ENCODE results near the gene SOCS7. TPM values are rescaled to one million over a fixed set of nuclear protein-coding genes. Genes with fewer than 3 reads are reported as not detected.

The SOCS7 gene
- total and polyA plus RNA-seq, 4 donors: 0.74 to 11.0 (median 2.9) TPM

DNA sequence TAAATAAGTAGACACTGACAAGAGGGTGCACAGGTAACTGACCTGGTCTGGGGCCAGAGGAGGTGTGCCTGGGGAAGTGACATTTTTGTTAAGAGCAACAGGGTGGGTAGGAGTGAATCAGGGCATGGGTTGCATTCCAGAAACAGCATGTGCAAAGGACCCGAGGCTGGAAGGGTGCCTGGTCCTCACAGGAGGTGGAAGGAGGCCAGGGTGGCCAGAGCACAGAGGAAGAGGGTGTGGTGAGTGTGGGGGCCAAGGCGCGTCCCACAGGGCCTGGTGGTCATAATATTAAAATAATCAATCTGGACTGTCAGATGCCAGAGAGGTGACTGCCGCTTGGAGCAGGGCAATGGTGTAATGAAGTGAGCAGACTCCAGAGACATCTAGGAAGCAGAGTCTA lies 90.9 kb downstream of the SOCS7 start:
- TF ChIP-seq GABPA (IDR thresholded peaks at IDR 0.05 in 1 of 2, conservative IDR thresholded peaks at IDR 0.05 in 1 of 2) (no peak), RAD21 (IDR thresholded peaks at IDR 0.05) (no peak)
- WGBS: 65% methylated on average over 4 of the region's 4 CpGs
- no peaks in the 10 kb centered on the region for H3K27me3 ChIP-seq (ENCODE audit: control insufficient read depth in 4 of 4, insufficient read depth in 4 of 4, low read length in 3 of 4)
- H3K9me3 ChIP-seq (ENCODE audit: control insufficient read depth in 4 of 4, low read length in 3 of 4): no peaks in the 10 kb centered on the region
- no peaks in the 10 kb centered on the region for H3K36me3 ChIP-seq (ENCODE audit: control insufficient read depth in 4 of 4, insufficient read depth in 3 of 4, low read depth in 1 of 4, low read length in 3 of 4)
- no peak overlapping the region for H3K9ac ChIP-seq (ENCODE audit: low read depth in 1 of 2, low read length in 2 of 2)
- no peak for DNase-seq (ENCODE audit: low spot score)
- no peak overlapping the region for H3K4me3 ChIP-seq (ENCODE audit: low read depth in 1 of 3, low read length in 3 of 3)
- no peaks in the 10 kb centered on the region for H3K4me1 ChIP-seq (ENCODE audit: control insufficient read depth in 4 of 4, insufficient read depth in 4 of 4, low read length in 3 of 4)
- no peak overlapping the region for H3K27ac ChIP-seq (ENCODE audit: low read depth in 1 of 2, low read length in 2 of 2)

- H3K27me3 ChIP-seq (ENCODE audit: control insufficient read depth in 4 of 4, insufficient read depth in 4 of 4, low read length in 3 of 4): no peaks in the 10 kb centered on the region
- H3K9me3 ChIP-seq (ENCODE audit: control insufficient read depth in 4 of 4, low read length in 3 of 4): no peaks in the 10 kb centered on the region
- WGBS: 49% methylated on average over 7 of the region's 7 CpGs
- H3K4me3 ChIP-seq (ENCODE audit: low read depth in 1 of 3, low read length in 3 of 3): no peak overlapping the region
- TF ChIP-seq, protein P1, sequence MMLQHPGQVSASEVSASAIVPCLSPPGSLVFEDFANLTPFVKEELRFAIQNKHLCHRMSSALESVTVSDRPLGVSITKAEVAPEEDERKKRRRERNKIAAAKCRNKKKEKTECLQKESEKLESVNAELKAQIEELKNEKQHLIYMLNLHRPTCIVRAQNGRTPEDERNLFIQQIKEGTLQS (IDR thresholded peaks at IDR 0.05): no peak
- TF ChIP-seq, protein P2, sequence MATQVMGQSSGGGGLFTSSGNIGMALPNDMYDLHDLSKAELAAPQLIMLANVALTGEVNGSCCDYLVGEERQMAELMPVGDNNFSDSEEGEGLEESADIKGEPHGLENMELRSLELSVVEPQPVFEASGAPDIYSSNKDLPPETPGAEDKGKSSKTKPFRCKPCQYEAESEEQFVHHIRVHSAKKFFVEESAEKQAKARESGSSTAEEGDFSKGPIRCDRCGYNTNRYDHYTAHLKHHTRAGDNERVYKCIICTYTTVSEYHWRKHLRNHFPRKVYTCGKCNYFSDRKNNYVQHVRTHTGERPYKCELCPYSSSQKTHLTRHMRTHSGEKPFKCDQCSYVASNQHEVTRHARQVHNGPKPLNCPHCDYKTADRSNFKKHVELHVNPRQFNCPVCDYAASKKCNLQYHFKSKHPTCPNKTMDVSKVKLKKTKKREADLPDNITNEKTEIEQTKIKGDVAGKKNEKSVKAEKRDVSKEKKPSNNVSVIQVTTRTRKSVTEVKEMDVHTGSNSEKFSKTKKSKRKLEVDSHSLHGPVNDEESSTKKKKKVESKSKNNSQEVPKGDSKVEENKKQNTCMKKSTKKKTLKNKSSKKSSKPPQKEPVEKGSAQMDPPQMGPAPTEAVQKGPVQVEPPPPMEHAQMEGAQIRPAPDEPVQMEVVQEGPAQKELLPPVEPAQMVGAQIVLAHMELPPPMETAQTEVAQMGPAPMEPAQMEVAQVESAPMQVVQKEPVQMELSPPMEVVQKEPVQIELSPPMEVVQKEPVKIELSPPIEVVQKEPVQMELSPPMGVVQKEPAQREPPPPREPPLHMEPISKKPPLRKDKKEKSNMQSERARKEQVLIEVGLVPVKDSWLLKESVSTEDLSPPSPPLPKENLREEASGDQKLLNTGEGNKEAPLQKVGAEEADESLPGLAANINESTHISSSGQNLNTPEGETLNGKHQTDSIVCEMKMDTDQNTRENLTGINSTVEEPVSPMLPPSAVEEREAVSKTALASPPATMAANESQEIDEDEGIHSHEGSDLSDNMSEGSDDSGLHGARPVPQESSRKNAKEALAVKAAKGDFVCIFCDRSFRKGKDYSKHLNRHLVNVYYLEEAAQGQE (IDR thresholded peaks at IDR 0.05): no peak
- TF ChIP-seq RXRA (IDR thresholded peaks at IDR 0.05) (no peak), ZBTB33 (IDR thresholded peaks at IDR 0.05) (no peak), EGR1 (IDR thresholded peaks at IDR 0.05; ENCODE audit: low read depth in 2 of 2) (no peak), GABPA (IDR thresholded peaks at IDR 0.05 in 1 of 2, conservative IDR thresholded peaks at IDR 0.05 in 1 of 2) (no peak), YY1 (IDR thresholded peaks at IDR 0.05) (no peak), FOXA2 (IDR thresholded peaks at IDR 0.05) (no peak), NR2F2 (IDR thresholded peaks at IDR 0.05) (no peak), FOXA1 (IDR thresholded peaks at IDR 0.05) (no peak), SP1 (IDR thresholded peaks at IDR 0.05) (no peak), TAF1 (conservative IDR thresholded peaks at IDR 0.05) (no peak), HNF4A (conservative IDR thresholded peaks at IDR 0.05) (no peak), HNF4G (IDR thresholded peaks at IDR 0.05) (no peak), RAD21 (IDR thresholded peaks at IDR 0.05) (no peak), JUND (IDR thresholded peaks at IDR 0.05) (no peak)
- TF ChIP-seq, protein P3, sequence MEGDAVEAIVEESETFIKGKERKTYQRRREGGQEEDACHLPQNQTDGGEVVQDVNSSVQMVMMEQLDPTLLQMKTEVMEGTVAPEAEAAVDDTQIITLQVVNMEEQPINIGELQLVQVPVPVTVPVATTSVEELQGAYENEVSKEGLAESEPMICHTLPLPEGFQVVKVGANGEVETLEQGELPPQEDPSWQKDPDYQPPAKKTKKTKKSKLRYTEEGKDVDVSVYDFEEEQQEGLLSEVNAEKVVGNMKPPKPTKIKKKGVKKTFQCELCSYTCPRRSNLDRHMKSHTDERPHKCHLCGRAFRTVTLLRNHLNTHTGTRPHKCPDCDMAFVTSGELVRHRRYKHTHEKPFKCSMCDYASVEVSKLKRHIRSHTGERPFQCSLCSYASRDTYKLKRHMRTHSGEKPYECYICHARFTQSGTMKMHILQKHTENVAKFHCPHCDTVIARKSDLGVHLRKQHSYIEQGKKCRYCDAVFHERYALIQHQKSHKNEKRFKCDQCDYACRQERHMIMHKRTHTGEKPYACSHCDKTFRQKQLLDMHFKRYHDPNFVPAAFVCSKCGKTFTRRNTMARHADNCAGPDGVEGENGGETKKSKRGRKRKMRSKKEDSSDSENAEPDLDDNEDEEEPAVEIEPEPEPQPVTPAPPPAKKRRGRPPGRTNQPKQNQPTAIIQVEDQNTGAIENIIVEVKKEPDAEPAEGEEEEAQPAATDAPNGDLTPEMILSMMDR (IDR thresholded peaks at IDR 0.05; ENCODE audit: low read depth, low read length, missing input control): no peak
- TF ChIP-seq, protein P4, sequence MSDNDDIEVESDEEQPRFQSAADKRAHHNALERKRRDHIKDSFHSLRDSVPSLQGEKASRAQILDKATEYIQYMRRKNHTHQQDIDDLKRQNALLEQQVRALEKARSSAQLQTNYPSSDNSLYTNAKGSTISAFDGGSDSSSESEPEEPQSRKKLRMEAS (IDR thresholded peaks at IDR 0.05): no peak
- H3K27ac ChIP-seq (ENCODE audit: low read depth in 1 of 2, low read length in 2 of 2): no peak overlapping the region
- H3K4me1 ChIP-seq (ENCODE audit: control insufficient read depth in 4 of 4, insufficient read depth in 4 of 4, low read length in 3 of 4): no peaks in the 10 kb centered on the region
- no peak overlapping the region for H3K9ac ChIP-seq (ENCODE audit: low read depth in 1 of 2, low read length in 2 of 2)
- no peak for DNase-seq (ENCODE audit: low spot score)
- no peaks in the 10 kb centered on the region for H3K36me3 ChIP-seq (ENCODE audit: control insufficient read depth in 4 of 4, insufficient read depth in 3 of 4, low read depth in 1 of 4, low read length in 3 of 4)
These were observed 91.8 kb downstream of the SOCS7 start for GRCh38 chr17:38443356-38444031.
